HepG2 (cell line): Measurements from ENCODE around the gene MACROD2. TPM values are rescaled to one million over a fixed set of nuclear protein-coding genes. Genes with fewer than 3 reads are reported as not detected.
A peak's percentile ranks its signal among the peaks of the same experiment; 100 is the strongest.

ENCODE experiments used
- ESRRA ChIP-seq: sonication (generic); formaldehyde crosslinking; IDR thresholded peaks from 2 replicates; pipeline ENCODE4 v1.5.1; 2020; ENCODE audit warnings: mild to moderate bottlenecking, low read depth, missing genetic modification reagents
- HOXD1 ChIP-seq: sonication (generic); formaldehyde crosslinking; IDR thresholded peaks from 2 replicates; pipeline ENCODE4 v1.5.0; 2020; ENCODE audit warnings: missing genetic modification reagents
- NR2F1 ChIP-seq, 2 experiments: fragments of 450-650 bp in 1 of 2; formaldehyde crosslinking in 1 of 2; IDR thresholded peaks; 2 replicates each; pipeline versions ENCODE4 v1.5.0 to v1.6.1; 2016 to 2020; ENCODE audit warnings: mild to moderate bottlenecking in 1 of 2, missing compliant biosample characterization in 1 of 2, missing genetic modification reagents in 1 of 2, moderate library complexity in 1 of 2
- SIX1 ChIP-seq: sonication (generic); formaldehyde crosslinking; IDR thresholded peaks from 2 replicates; pipeline ENCODE4 v1.4.0; 2020; ENCODE audit warnings: missing genetic modification reagents, borderline replicate concordance
- XBP1 ChIP-seq: sonication (generic); formaldehyde crosslinking; IDR thresholded peaks from 2 replicates; pipeline ENCODE4 v1.5.0; 2020; ENCODE audit warnings: missing genetic modification reagents
- ZBTB38 ChIP-seq: sonication (generic); formaldehyde crosslinking; IDR thresholded peaks from 2 replicates; pipeline ENCODE4 v1.5.1; 2020; ENCODE audit warnings: mild to moderate bottlenecking, missing genetic modification reagents
- ZNF331 ChIP-seq: sonication (generic); formaldehyde crosslinking; IDR thresholded peaks from 2 replicates; pipeline ENCODE4 v1.4.0; 2020; ENCODE audit warnings: missing genetic modification reagents
- ZNF383 ChIP-seq: sonication (generic); formaldehyde crosslinking; IDR thresholded peaks from 2 replicates; pipeline ENCODE4 v1.4.0; 2020; ENCODE audit warnings: missing genetic modification reagents, mild to moderate bottlenecking, borderline replicate concordance
- ZNF546 ChIP-seq: sonication (generic); formaldehyde crosslinking; conservative IDR thresholded peaks from 2 replicates; pipeline ENCODE4 v1.8.1; 2023; ENCODE audit warnings: mild to moderate bottlenecking, missing genetic modification reagents
- ZNF629 ChIP-seq: sonication (generic); formaldehyde crosslinking; conservative IDR thresholded peaks from 2 replicates; pipeline ENCODE4 v1.5.0; 2020; ENCODE audit warnings: missing genetic modification reagents
- ZNF644 ChIP-seq: IDR thresholded peaks from 2 replicates; pipeline ENCODE4 v1.6.1; 2016; ENCODE audit warnings: low read depth
- polyA plus RNA-seq, 8 experiments: library from polyadenylated mRNA; depleted of rRNA in 3 of 8; stranded (reverse) in 7 of 8; unstranded in 1 of 8; fragments of >200 nt; fragmentation: Illumina TruSeq in 4 of 8; extraction: Trizol in 4 of 8; gene quantifications; 2 replicates each; pipeline versions ENCODE4 v1.2.1 to v1.2.3, GENCODE V29; 2011 to 2016; ENCODE audit warnings: low read depth in 4 of 8, missing spikeins in 1 of 8, mixed read lengths in 1 of 8; ENCODE audit not compliant: insufficient read depth in 1 of 8
- total RNA-seq, 5 experiments: library from RNA; depleted of rRNA; stranded (reverse); fragments of >200 nt; fragmentation: Illumina TruSeq; extraction: Trizol; gene quantifications; 2 replicates each; pipeline ENCODE4 v1.2.3, GENCODE V29; 2016; ENCODE audit warnings: low read depth in 1 of 5
- TF ChIP-seq, protein P1 (sequence below): sonication (generic); formaldehyde crosslinking; IDR thresholded peaks from 2 replicates; pipeline ENCODE4 v1.4.0; 2020; ENCODE audit warnings: missing genetic modification reagents
- TF ChIP-seq, protein P2 (sequence below): sonication (generic); formaldehyde crosslinking; conservative IDR thresholded peaks from 2 replicates; pipeline ENCODE4 v1.4.0; 2020; ENCODE audit warnings: mild to moderate bottlenecking, missing genetic modification reagents, moderate library complexity
- TF ChIP-seq, protein P3 (sequence below), 2 experiments: sonication (generic) in 1 of 2; formaldehyde crosslinking in 1 of 2; IDR thresholded peaks; 2 replicates each; pipeline versions ENCODE4 v1.5.1 to v1.6.1; 2011 to 2020; ENCODE audit warnings: borderline replicate concordance in 1 of 2, low read depth in 1 of 2, low read length in 1 of 2, mild to moderate bottlenecking in 1 of 2, missing genetic modification reagents in 1 of 2, moderate library complexity in 1 of 2
- TF ChIP-seq, protein P4 (sequence below): sonication (generic); formaldehyde crosslinking; IDR thresholded peaks from 2 replicates; pipeline ENCODE4 v1.4.0; 2020; ENCODE audit warnings: missing genetic modification reagents, borderline replicate concordance

MACROD2 gene
- total and polyA plus RNA-seq, 2 of the 13 experiments (the other 11 are each of a cell fraction or from before 2014, with no cell fraction given): 0.13 to 0.51 TPM

DNA sequence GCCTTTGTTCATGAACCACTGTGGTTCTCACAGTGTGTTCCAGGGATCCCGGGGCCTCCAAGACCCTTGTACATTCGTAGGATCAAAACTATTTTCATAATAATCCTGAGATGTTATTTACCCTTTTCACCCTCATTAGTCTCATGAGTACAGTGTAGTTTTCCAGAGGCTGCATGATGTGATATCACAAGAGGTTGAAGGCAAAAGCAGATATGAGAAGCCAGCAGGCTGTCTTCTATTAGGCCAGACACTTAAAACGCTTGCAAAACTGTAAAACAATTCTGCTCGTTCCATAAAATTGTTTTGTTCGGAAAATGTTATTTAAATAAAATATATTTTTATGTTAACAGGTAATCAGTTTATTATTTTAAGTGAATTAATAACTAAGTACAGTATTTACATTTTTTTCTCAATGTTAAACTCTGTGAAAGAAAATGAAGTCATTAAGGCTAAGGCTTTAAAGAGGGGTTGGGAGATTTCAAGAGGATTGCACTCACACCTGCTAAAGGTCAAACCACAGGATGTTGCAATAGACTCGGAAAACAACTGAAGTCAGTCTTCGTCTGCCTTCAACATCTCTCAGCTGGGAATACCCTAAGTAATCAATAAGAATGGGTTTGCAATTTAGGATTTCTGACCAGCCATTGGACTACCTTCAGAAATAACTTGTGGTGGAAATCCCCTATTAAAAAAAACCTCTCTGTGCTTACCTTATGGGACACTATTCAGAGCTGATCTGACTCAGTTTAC, 2103.7 kb downstream of the MACROD2 start (continued):
- peak; percentile 62; the same call in 1 of the 2 replicates for TF ChIP-seq ZNF644 (CRISPR knock-in tag)
- TF ChIP-seq SIX1 (CRISPR knock-in tag): 0 out of 2 replicates have a peak, but pooled peaks have one; percentile 17
- TF ChIP-seq ZNF383 (CRISPR knock-in tag): no peak
- TF ChIP-seq, protein P1, sequence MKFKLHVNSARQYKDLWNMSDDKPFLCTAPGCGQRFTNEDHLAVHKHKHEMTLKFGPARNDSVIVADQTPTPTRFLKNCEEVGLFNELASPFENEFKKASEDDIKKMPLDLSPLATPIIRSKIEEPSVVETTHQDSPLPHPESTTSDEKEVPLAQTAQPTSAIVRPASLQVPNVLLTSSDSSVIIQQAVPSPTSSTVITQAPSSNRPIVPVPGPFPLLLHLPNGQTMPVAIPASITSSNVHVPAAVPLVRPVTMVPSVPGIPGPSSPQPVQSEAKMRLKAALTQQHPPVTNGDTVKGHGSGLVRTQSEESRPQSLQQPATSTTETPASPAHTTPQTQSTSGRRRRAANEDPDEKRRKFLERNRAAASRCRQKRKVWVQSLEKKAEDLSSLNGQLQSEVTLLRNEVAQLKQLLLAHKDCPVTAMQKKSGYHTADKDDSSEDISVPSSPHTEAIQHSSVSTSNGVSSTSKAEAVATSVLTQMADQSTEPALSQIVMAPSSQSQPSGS (CRISPR knock-in tag): peak; percentile 29; the same call in 1 of the 2 replicates
- TF ChIP-seq, protein P2, sequence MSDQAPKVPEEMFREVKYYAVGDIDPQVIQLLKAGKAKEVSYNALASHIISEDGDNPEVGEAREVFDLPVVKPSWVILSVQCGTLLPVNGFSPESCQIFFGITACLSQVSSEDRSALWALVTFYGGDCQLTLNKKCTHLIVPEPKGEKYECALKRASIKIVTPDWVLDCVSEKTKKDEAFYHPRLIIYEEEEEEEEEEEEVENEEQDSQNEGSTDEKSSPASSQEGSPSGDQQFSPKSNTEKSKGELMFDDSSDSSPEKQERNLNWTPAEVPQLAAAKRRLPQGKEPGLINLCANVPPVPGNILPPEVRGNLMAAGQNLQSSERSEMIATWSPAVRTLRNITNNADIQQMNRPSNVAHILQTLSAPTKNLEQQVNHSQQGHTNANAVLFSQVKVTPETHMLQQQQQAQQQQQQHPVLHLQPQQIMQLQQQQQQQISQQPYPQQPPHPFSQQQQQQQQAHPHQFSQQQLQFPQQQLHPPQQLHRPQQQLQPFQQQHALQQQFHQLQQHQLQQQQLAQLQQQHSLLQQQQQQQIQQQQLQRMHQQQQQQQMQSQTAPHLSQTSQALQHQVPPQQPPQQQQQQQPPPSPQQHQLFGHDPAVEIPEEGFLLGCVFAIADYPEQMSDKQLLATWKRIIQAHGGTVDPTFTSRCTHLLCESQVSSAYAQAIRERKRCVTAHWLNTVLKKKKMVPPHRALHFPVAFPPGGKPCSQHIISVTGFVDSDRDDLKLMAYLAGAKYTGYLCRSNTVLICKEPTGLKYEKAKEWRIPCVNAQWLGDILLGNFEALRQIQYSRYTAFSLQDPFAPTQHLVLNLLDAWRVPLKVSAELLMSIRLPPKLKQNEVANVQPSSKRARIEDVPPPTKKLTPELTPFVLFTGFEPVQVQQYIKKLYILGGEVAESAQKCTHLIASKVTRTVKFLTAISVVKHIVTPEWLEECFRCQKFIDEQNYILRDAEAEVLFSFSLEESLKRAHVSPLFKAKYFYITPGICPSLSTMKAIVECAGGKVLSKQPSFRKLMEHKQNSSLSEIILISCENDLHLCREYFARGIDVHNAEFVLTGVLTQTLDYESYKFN (CRISPR knock-in tag): peak; percentile 63
- TF ChIP-seq, protein P3, sequence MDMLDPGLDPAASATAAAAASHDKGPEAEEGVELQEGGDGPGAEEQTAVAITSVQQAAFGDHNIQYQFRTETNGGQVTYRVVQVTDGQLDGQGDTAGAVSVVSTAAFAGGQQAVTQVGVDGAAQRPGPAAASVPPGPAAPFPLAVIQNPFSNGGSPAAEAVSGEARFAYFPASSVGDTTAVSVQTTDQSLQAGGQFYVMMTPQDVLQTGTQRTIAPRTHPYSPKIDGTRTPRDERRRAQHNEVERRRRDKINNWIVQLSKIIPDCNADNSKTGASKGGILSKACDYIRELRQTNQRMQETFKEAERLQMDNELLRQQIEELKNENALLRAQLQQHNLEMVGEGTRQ (IDR thresholded peaks at IDR 0.05; ENCODE audit: low read depth, low read length): no peak
- TF ChIP-seq, protein P3 (CRISPR knock-in tag; IDR thresholded peaks at IDR 0.05; ENCODE audit: borderline replicate concordance): no peak
- no peak for TF ChIP-seq ZNF546 (CRISPR knock-in tag)
- peak; percentile 88; the same call in 1 of the 2 replicates for TF ChIP-seq ZNF331
- peak; percentile 41; the same call in 1 of the 2 replicates for TF ChIP-seq ZNF629
- TF ChIP-seq ZBTB38 (CRISPR knock-in tag): no peak
- TF ChIP-seq HOXD1 (CRISPR knock-in tag): no peak
- TF ChIP-seq NR2F1 (CRISPR knock-in tag; IDR thresholded peaks at IDR 0.05): peak; percentile 98
- no peak for TF ChIP-seq XBP1 (CRISPR knock-in tag)
- TF ChIP-seq, protein P4, sequence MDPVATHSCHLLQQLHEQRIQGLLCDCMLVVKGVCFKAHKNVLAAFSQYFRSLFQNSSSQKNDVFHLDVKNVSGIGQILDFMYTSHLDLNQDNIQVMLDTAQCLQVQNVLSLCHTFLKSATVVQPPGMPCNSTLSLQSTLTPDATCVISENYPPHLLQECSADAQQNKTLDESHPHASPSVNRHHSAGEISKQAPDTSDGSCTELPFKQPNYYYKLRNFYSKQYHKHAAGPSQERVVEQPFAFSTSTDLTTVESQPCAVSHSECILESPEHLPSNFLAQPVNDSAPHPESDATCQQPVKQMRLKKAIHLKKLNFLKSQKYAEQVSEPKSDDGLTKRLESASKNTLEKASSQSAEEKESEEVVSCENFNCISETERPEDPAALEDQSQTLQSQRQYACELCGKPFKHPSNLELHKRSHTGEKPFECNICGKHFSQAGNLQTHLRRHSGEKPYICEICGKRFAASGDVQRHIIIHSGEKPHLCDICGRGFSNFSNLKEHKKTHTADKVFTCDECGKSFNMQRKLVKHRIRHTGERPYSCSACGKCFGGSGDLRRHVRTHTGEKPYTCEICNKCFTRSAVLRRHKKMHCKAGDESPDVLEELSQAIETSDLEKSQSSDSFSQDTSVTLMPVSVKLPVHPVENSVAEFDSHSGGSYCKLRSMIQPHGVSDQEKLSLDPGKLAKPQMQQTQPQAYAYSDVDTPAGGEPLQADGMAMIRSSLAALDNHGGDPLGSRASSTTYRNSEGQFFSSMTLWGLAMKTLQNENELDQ: no peak
- TF ChIP-seq ESRRA (CRISPR knock-in tag): 0 out of 2 replicates have a peak, but pooled peaks have one; percentile 31
